Measurements from ENCODE around the gene FAM24A. TPM values are rescaled to one million over a fixed set of nuclear protein-coding genes. Genes with fewer than 3 reads are reported as not detected.

FAM24A gene, protein sequence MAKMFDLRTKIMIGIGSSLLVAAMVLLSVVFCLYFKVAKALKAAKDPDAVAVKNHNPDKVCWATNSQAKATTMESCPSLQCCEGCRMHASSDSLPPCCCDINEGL
- not detected for total RNA-seq

DNA sequence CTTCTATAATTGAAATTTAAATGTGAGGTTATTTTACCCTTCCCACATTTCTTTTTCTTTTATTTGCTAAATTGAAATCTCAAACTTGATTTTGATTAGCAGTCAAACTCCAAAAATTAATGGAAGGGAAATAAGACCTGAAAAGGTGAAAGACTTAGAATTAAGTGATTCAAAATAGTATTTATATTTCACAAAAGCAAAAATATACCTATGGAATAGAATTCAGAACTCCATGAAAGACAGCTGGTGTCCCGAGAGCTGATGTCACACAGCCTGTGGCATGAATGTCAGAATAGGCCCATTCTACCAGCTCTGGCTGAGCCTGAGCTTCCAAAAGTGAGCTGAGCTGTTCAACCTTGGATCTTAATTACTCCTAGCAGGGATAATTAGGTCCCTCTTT is at the start of gene FAM24A:
Gene FAM24A, plus strand, starts transcription at position 301 of the 400 bp plus-strand sequence. CDS start 1,025 bp downstream, outside the sequence.

GRCh38 chr10:122879339-122880273 is 30.8 kb upstream of the FAM24A start, which contains the start of gene FAM24B:
Gene FAM24B, minus strand, starts transcription at chr10:122879581. Its CDS starts 29,066 bp downstream, at chr10:122850515.

GRCh38 chr10:122953902-122954730 is 43.7 kb downstream of the FAM24A start, which contains the start of gene C10orf88:
Gene C10orf88, minus strand, starts transcription at chr10:122954227. Its CDS starts 49 bp downstream, at chr10:122954178.

Other genes with a start within 250 kb of the FAM24A start
- not detected for gene C10orf120, start 210.8 kb upstream of the FAM24A start, total RNA-seq
- gene CUZD1, start 64.8 kb upstream of the FAM24A start, total RNA-seq: 1.3 TPM
- gene FAM24B, start 31.0 kb upstream of the FAM24A start, total RNA-seq: 5.3 TPM
- gene C10orf88, start 43.6 kb downstream of the FAM24A start, total RNA-seq: 16.5 TPM
- gene PSTK, start 69.8 kb downstream of the FAM24A start, total RNA-seq: 8.1 TPM
- gene IKZF5, start 98.2 kb downstream of the FAM24A start, total RNA-seq: 21.4 TPM
- gene ACADSB, start 98.4 kb downstream of the FAM24A start, total RNA-seq: 28.0 TPM
- gene HMX3, start 225.4 kb downstream of the FAM24A start, total RNA-seq: 1.1 TPM
- not detected for gene HMX2, start 237.5 kb downstream of the FAM24A start, total RNA-seq
- gene BUB3, start 243.8 kb downstream of the FAM24A start, total RNA-seq: 130 TPM

Measured in camera-type eye (tissue), 1 donor.